OCI-LY7 (cell line): ENCODE measurements around the gene SLC1A3. TPM values are rescaled to one million over a fixed set of nuclear protein-coding genes. Genes with fewer than 3 reads are reported as not detected.

Source experiments
- BruUV-seq: library from RNA; stranded (reverse); fragments of 400-500 nt; replicated peaks from 2 replicates; lab custom pipeline; 2021; lab: Mats Ljungman, UMichigan
- CTCF ChIA-PET: fragments of 300-600 bp; sonication (Branson Sonifier 250); formaldehyde crosslinking; loops from one replicate; lab custom pipeline; 2022; ENCODE audit warnings: antibody characterized with exemption; ENCODE audit not compliant: unreplicated experiment; lab: Charles Lee
- POLR2A ChIA-PET: fragments of 300-600 bp; sonication (Branson Sonifier 250); formaldehyde crosslinking; loops from one replicate; lab custom pipeline; 2022; ENCODE audit warnings: antibody characterized with exemption; lab: Charles Lee
- DNase-seq: peaks from one replicate; pipeline ENCODE4 v3.0.0-alpha.2; 2015; ENCODE audit warnings: low spot score
- H2AFZ ChIP-seq: fragments of 200-600 bp; sonication (generic), shearing (Covaris generic); 2 replicates; pipeline ENCODE4 v1.6.1; 2014; ENCODE audit warnings: mild to moderate bottlenecking, antibody characterized with exemption, low read length, moderate library complexity
- H3K27ac ChIP-seq: fragments of 200-600 bp; sonication (generic); 2 replicates; pipeline ENCODE4 v1.5.1; 2014; ENCODE audit warnings: mixed run types, low read depth, mild to moderate bottlenecking, moderate library complexity, low read length, inconsistent platforms; ENCODE audit not compliant: poor library complexity, severe bottlenecking
- H3K36me3 ChIP-seq: fragments of 200-600 bp; sonication (generic); 2 replicates; pipeline ENCODE4 v1.6.1; 2014; ENCODE audit warnings: mild to moderate bottlenecking, antibody characterized with exemption, low read length, moderate library complexity, mixed read lengths; ENCODE audit not compliant: insufficient read depth
- H3K4me1 ChIP-seq: fragments of 200-600 bp; sonication (generic); 2 replicates; pipeline ENCODE4 v1.5.1; 2014; ENCODE audit warnings: mild to moderate bottlenecking, low read length; ENCODE audit not compliant: insufficient read depth, poor library complexity, severe bottlenecking
- H3K4me2 ChIP-seq: fragments of 200-600 bp; sonication (generic); 2 replicates; pipeline ENCODE4 v1.6.1; 2014; ENCODE audit warnings: mild to moderate bottlenecking, low read length
- H3K4me3 ChIP-seq: fragments of 200-600 bp; sonication (generic); 2 replicates; pipeline ENCODE4 v1.5.1; 2014; ENCODE audit warnings: mild to moderate bottlenecking, low read depth, low read length; ENCODE audit not compliant: poor library complexity, severe bottlenecking
- H3K79me2 ChIP-seq: fragments of 200-600 bp; sonication (generic); 2 replicates; pipeline ENCODE4 v1.6.1; 2016; ENCODE audit warnings: low read depth, mild to moderate bottlenecking, low read length, moderate library complexity, mixed read lengths; ENCODE audit not compliant: insufficient read depth
- H3K9me2 ChIP-seq: fragments of 200-600 bp; sonication (generic); 2 replicates; pipeline ENCODE4 v1.6.1; 2016; ENCODE audit warnings: mild to moderate bottlenecking, low read length, mixed read lengths; ENCODE audit not compliant: insufficient read depth
- H3K9me3 ChIP-seq: fragments of 200-600 bp; sonication (generic); 2 replicates; pipeline ENCODE4 v1.6.1; 2014; ENCODE audit warnings: mild to moderate bottlenecking, mixed run types, low read length, mixed read lengths
- H4K20me1 ChIP-seq: fragments of 200-600 bp; sonication (generic); 2 replicates; pipeline ENCODE4 v1.6.1; 2014; ENCODE audit warnings: mild to moderate bottlenecking, antibody characterized with exemption, low read length, moderate library complexity, mixed read lengths; ENCODE audit not compliant: insufficient read depth
- EZH2phosphoT487 ChIP-seq: fragments of 200-600 bp; sonication (generic); IDR thresholded peaks from 2 replicates; pipeline ENCODE4 v1.6.1; 2018; ENCODE audit warnings: low read depth, borderline replicate concordance, mild to moderate bottlenecking, mixed run types, antibody characterized with exemption, low read length, moderate library complexity, mixed read lengths
- intact Hi-C: fragments of 100-400 bp; cut with micrococcal nuclease; formaldehyde crosslinking; loops from one replicate; pipeline ENCODE4 v1.10.0; 2022; ENCODE audit not compliant: unreplicated experiment
- total RNA-seq, 2 experiments: library from RNA; depleted of rRNA in 1 of 2; stranded (reverse); fragments of >200 nt in 1 of 2; shearing (Covaris generic) in 1 of 2; gene quantifications; 2 replicates each; pipeline ENCODE4 v1.2.3, GENCODE V29; 2014 to 2022
- TF ChIP-seq, protein P1 (sequence below): fragments of 200-600 bp; sonication (generic); conservative IDR thresholded peaks from 2 replicates; pipeline ENCODE4 v1.5.1; 2014; ENCODE audit warnings: mild to moderate bottlenecking, antibody characterized with exemption, low read length, moderate library complexity, mixed read lengths

SLC1A3 gene
- total RNA-seq, 2 experiments from 2014 or later: not detected

DNA sequence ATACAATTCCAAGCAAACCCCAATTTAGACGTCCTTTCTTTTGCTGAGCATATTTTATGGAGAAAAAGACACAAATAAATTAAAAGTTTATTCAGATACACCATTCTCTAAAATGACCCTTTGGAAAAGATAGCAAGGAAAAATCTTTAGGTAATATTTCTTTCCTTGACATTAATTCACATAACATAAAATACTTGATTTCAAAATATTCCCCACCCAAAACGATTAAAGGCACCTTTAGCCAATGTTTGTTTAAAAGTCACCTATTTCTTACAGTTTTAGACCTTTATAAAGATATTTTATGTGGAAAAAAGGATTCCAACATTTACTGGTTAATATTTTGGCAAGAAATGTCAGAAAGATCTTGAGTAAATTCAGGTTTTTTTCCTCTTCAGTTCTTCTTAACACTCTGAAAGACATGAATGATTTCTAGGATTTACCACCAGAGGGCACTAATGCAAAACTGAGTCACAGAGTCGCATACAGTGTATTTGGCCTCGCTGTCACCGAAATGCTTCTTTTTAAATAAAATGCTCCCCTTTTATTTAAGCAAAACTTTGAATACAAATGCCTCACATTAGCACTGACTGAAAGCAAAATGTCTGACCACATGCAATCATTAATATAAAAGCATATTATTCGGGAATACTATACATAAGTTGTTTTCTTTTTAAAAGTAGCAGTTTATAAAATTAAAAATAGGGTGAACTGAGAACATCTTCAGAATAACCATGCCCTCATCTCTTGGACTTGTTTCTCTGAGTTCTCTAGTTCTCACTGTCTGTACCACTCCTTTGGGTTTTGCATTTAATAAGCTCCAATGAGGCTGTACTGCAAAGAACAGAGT is 122.5 kb downstream of the SLC1A3 start:
- no TSS peak for BruUV-seq
- H2AFZ ChIP-seq: no peak overlapping the region

DNA sequence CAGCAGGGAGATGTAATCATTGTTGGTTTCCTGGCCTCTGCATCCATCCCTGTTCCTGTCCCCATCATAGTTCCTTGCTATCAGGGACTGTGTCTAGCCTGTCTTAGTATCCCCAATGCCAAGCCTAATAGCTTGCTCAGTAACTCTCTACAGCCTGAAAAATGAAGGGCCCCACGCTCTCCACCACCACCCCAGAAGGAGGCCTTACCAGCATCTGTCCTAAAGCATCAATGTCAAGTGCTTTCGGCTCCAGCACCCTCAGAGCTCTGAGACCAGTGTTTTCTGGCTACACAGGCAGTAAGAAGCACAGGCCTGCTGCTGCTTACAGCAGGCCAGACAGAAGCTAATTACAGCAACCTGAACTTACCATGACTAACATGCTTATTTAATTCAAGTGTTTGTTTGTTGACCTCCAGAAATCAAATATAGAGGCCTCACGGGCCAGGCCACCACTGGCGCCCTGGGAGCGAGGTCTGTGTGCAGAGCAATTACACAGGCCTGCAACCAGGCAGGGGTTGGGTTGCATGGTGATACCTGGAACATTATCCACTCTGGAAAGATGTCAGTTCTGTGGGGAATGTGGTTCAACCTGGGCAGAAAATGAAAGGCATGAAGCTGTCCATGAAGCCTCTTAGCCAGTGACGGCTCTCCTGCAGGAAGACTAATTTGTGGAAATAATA is 124.3 kb downstream of the SLC1A3 start:
- intact Hi-C loops: no loop called here
- H3K4me3 ChIP-seq: no peak overlapping the region
- H2AFZ ChIP-seq: no peak overlapping the region
- ChIA-PET CTCF (interaction anchor here (0.6 to 0.7 kb wide), 2 partner anchors 9 to 1171 kb away, joined by 3 to 4 read pairs; no protein-coding TSS in a partner anchor), POLR2A (interaction anchor here (0.6 to 1.5 kb wide), 5 partner anchors 10 to 392 kb away, joined by 3 to 12 read pairs (median 4); no protein-coding TSS in a partner anchor)
- DNase-seq: no peak
- H3K27ac ChIP-seq: no peak overlapping the region
- no TSS peak for BruUV-seq
- no peaks in the 10 kb centered on the region for H3K9me2 ChIP-seq
- H4K20me1 ChIP-seq: no peaks in the 10 kb centered on the region
- no peaks in the 10 kb centered on the region for H3K4me1 ChIP-seq
- no peaks in the 10 kb centered on the region for H3K36me3 ChIP-seq
- no peaks in the 10 kb centered on the region for H3K9me3 ChIP-seq
- no peaks in the 10 kb centered on the region for H3K79me2 ChIP-seq
- H3K4me2 ChIP-seq: no peak overlapping the region
- TF ChIP-seq EZH2phosphoT487: no peak

More for the DNA sequence above, 122.5 kb downstream of the SLC1A3 start:
- ChIA-PET CTCF (interaction anchor here (0.7 kb wide), 1 partner anchor 17 kb away, joined by 4 read pairs; no protein-coding TSS in a partner anchor), POLR2A (interaction anchor here (0.7 kb wide), 2 partner anchors 8 to 259 kb away, joined by 3 to 6 read pairs; no protein-coding TSS in a partner anchor)
- TF ChIP-seq, protein P1, sequence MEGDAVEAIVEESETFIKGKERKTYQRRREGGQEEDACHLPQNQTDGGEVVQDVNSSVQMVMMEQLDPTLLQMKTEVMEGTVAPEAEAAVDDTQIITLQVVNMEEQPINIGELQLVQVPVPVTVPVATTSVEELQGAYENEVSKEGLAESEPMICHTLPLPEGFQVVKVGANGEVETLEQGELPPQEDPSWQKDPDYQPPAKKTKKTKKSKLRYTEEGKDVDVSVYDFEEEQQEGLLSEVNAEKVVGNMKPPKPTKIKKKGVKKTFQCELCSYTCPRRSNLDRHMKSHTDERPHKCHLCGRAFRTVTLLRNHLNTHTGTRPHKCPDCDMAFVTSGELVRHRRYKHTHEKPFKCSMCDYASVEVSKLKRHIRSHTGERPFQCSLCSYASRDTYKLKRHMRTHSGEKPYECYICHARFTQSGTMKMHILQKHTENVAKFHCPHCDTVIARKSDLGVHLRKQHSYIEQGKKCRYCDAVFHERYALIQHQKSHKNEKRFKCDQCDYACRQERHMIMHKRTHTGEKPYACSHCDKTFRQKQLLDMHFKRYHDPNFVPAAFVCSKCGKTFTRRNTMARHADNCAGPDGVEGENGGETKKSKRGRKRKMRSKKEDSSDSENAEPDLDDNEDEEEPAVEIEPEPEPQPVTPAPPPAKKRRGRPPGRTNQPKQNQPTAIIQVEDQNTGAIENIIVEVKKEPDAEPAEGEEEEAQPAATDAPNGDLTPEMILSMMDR: peak; percentile 90
- no peak for TF ChIP-seq EZH2phosphoT487
- Histone ChIP-seq H3K9me3 (no peaks in the 10 kb centered on the region), H3K79me2 (no peaks in the 10 kb centered on the region), H3K9me2 (no peaks in the 10 kb centered on the region), H4K20me1 (no peaks in the 10 kb centered on the region), H3K4me2 (no peak overlapping the region), H3K4me3 (no peak overlapping the region), H3K36me3 (no peaks in the 10 kb centered on the region), H3K4me1 (peaks cover 16% of the 10 kb centered on the region), H3K27ac (no peak overlapping the region)
- DNase-seq: peak; percentile 73
- intact Hi-C loops: loop anchor here (5.0 kb wide), 1 partner anchor 273 kb away; no protein-coding TSS in a partner anchor

DNA sequence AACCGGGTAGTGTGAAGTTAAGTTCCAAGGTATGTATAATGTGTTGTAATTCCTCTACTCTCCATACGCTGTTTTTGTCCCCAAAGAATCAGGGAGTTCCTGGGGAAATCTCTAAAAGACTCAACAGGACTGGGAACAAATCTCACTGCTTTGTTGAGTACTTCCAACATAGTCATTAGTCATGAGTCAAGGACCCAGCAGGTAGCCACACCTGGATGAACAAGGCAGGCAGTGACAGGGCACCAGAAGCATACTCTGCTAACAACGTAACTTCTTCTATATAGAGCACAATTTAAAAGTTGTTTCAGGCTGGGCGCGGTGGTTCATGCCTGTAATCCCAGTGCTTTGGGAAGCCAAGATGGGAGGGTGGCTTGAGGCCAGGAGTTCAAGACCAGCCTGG is 126.8 kb downstream of the SLC1A3 start:
- Histone ChIP-seq H3K27ac (no peak overlapping the region), H3K79me2 (no peaks in the 10 kb centered on the region), H4K20me1 (no peaks in the 10 kb centered on the region), H3K4me3 (no peak overlapping the region), H2AFZ (no peak overlapping the region), H3K4me1 (no peaks in the 10 kb centered on the region), H3K9me2 (no peaks in the 10 kb centered on the region), H3K4me2 (no peak overlapping the region), H3K36me3 (no peaks in the 10 kb centered on the region), H3K9me3 (no peaks in the 10 kb centered on the region)
- ChIA-PET CTCF (no interaction called here), POLR2A (interaction anchor here (1.4 kb wide), 1 partner anchor 8 kb away, joined by 4 read pairs; no protein-coding TSS in a partner anchor)
- DNase-seq: no peak
- TF ChIP-seq EZH2phosphoT487: no peak
- TF ChIP-seq, protein P1: no peak
- intact Hi-C loops: no loop called here
- BruUV-seq: no TSS peak
